Stimulated activated CD4-positive, alpha-beta T cell treated with anti-CD3 and anti-CD28 coated beads, Interleukin-4, amount 100 ng/mL, for 24 hours (primary cell): ENCODE measurements around the gene PSMC2.
A peak's percentile ranks its signal among the peaks of the same experiment; 100 is the strongest.

ENCODE experiments used
- DNase-seq: peaks from one replicate; pipeline ENCODE4 v3.0.0-alpha.2; 2020

Gene PSMC2

DNA sequence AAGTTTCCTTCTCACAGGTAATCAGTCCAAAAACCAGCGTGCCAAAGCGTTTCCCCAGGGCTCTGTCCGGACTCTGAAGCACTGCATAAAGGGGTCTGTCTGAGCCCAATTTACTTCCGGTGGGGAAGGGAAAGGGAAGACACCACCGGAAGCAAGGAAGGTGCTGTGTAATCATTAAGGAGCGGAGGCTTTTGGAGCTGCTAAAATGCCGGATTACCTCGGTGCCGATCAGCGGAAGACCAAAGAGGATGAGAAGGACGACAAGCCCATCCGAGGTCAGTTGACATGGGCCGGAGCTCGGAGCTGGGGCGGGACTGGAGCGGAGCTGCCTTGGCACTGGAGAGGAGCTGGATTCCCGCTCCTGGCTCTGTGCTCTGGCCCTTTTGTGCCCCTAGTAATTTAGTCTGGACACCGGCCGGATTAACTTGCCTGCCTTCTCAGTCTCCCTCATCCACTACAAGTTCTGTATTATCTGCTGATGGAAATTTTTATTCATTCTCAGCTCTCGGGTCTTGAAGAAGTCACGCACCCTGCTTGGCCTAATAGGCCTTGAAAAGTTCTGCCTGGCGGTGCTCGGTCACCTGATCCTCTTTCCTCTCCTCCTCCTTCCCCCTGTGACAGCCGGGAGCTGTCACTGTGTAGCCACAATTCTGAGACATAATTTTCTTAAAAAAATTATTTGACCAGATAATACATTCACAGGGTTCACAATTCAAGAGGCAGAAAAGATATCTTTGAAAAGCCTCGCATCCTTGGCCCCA is at the start of gene PSMC2:
Gene PSMC2, plus strand, starts transcription at position 137 of the 761 bp plus-strand sequence. Its CDS starts 69 bp downstream, at position 206.
- peak; percentile 87 for DNase-seq

DNA sequence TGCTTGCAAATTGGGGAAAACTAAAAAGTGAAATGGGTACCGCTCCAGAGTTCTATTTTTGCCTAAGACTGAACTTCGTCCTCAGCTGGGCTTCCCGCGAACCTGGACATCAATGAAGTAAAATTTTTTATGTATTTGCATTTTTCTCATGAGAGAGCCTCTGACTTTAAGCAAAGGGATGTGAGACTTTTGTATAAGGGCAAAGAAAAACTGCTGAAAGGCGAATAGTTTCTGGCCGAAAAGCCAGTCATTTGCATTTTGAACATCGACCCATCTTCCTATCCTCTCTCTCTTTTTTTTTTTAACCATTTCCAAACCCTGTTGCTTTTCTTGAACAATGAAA is 49.6 kb upstream of the PSMC2 start:
- no peak for DNase-seq

DNA sequence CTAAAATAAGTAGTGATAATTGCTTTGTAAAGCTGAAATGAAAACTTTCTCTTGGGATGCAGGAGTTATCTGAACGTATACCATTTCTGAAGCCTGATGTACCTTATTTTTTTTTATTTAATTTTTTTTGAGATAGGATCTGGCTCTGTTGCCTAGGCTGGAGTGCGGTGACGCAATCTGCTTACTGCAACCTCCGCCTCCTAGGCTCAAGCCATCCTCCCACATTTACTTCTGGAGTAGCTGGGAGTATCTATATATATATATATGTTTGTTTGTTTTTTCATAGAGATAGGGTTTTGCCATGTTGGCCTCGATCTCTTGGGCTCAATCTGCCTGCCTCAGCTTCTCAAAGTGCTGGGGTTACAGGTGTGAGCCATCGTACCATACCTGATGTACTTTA is 47.8 kb upstream of the PSMC2 start:
- DNase-seq = no peak

DNA sequence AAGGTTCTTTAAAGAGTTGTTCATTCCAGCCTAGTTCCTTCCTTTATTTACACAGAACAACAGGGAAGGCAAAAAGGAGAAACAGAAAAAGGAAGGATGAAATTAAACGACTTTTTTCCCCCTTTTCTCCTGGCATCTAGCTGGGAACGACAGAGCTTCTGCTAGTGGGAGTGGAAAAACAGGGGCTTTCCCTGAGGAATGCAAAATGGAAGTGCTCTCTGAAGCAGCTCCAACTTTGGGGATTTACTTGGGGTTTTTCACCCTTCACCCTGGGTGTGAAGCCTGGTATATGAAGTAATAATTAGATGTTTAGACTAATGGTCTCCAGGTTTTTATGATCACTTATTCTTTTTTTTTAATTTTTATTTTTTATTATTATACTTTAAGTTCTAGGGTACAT is 46.0 kb upstream of the PSMC2 start:
- no peak for DNase-seq

DNA sequence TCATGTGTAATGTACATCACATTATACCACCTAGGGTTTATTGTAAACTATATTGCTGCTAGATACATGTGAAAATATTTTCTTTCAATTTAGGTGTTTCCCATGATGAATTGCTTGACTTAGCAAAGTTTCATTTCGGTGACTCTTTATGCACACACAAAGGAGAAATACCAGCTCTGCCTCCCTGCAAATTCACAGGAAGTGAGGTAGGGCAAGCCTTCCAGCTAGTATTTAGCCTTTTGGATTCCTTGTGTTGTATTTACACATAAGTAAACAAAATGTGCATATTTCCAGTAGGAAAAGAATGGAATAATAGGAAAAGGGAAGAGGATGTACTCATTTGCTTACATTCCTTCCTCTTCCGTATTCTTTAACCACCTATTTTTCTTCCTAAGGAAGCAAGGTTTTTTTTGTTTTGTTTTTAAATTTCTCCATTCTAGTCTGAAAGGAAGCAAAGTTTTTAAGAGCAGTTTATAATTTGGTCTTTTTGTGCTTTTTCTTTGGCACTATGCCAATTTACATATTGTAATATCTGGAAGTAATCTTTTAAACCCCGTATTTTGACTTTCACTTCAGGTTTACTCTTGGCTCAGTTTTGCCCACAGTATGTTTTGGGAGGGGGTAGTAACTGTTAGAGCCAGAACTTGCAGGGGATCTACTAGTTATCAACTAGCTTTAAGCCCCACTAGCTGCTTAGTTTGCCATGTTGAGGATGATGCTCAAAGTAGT is 39.8 kb upstream of the PSMC2 start:
- DNase-seq = no peak

DNA sequence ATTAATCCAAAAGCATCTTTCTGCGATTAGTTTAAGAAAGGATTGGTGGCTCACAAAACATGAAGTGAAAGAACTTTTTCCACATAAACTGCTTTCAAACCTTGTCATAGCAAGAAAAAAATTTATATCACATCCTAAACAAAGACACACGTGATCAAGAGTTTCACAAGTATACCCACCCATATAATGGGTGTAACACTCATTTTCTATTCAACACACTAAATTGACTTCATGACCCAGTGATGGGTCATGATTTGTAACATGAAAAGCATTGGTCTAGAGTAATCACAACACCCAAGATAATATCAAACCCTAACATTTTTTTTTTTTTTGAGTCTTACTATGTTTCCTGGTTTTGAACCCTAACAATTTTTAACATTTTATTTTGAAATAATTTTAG is 32.6 kb upstream of the PSMC2 start:
- DNase-seq = no peak

DNA sequence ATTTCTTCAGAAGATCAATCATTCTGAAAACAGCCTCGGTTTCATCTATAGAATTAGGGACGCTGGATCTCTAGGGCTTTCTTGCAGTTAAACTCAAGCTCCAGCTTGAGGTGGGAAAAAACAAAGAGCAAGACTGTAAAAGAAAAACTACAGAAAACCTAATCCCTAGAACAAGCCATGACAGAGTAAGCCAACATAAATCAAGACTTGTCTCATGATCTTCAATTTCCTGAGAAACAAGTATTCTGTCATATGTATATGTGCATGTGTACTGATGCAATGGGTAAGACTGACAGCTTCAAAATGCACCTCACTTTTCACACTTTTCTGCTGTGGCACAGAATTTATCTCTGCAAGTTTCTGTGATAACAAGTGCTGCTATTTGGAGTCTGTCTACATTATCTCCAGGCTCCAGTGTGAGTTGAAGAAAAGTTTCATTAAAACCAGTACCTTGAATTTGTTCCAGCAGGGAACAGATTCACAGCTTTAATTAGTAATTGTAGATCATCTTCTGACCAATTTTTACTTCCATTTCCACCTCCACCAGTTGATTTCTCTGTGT is 31.0 kb upstream of the PSMC2 start:
- no peak for DNase-seq

DNA sequence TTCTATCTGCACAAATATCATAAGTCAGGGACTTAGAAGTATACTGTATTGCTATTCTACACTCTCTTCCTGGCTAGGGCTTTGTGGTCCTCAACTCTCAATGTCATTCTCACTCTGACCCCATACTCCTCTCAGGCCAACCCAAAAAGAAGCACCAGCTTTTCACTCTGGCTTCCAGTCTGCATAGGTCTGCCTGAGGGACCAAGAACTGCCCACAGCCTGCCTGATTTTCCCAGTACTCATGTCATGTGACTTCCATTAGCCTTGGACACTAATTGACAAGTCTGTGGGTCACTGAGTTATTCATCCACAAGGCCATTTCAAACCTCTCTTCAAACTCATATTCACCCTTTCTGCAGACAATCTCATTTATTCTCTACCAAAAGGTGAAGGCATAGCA is 30.4 kb upstream of the PSMC2 start:
- no peak for DNase-seq

DNA sequence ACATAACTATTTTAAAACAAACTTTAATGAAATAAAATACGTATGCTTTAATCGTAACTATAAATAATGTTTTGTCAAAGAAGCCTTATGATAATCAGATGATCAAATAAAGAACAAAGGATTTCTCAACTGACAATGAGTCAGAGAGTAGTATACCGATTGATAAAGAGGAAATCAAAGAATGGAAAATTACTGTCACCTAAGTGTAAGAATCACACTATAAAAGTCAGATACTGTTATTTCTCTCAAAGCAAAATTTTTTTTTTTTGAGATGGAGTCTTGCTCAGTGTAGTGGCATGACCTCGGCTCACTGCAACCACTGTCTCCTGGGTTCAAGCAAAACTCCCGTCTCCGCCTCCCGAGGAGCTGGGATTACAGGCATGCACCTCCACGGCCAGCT is 21.7 kb upstream of the PSMC2 start:
- no peak for DNase-seq

DNA sequence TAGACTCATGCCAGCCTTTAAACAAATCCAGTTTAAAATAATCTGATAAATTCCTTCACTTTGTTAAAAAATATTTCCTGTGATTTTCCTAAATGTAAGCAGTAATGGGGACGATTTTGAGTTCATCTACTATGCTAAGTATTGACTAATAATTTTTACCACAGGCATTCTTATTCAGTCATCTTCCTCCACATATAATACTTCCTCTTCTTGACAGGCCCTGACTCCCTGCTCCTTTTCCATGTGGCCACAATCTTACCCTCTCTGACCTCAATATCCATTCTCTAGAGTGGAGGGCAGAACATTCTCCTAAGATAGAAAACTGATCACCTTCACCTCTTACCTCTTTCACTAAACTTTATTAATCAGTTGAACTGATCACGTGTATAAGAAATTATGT is 10.7 kb upstream of the PSMC2 start:
- no peak for DNase-seq

DNA sequence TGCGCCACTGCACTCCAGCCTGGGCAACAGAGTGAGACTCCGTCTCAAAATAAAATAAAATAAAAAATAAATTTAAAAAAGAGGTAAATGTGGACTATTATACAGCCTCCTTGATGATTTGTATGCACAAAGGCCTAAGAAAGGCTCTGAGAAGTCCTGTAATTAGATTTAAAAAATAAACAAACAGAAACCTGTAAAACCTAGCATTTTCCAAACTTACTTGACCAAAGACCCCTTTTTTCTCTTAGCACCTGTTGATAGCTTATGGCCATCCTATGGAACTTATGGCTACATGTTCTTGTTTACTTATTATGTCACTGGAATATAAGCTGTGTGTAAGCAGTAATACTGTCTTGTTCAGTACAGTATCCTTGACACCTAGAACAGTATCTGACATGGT is 8.6 kb upstream of the PSMC2 start:
- no peak for DNase-seq

DNA sequence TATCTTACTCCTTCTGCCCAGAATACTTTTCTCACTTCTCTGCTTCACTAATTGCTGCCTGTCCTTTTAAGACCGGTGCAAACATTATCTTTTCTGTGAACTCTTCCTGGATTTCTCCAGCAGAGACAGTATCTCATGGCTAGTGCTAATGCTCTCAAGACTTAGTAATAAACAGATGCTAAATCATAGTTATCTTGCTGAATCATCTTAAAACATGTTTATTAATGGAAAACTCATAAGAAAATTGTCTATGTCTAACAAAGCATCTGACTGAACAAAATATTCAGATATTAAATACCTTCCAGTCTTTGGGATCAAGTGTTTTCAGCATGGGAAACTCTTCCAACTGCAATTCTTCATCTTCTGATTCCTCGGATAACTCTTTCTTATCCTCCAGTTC is 6.0 kb upstream of the PSMC2 start:
- no peak for DNase-seq

DNA sequence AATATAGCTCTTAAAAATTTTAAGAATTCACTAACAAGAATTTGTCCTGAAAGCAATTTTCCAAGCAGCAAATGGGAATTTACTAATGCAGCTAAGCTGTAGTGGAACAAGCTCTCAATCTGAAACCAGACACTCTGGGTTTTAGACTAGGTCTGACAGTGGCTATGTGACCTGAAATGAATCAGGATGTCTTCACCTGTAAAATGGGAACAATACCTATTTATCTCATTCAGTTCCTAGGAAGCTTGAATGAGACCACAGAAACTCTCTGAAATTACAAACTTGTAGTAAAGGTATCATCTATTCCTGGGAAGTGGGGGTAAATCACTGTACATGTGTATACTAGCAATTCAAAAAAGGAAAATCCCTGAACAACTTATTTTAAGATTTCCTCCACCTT is 4.1 kb upstream of the PSMC2 start:
- DNase-seq = no peak

DNA sequence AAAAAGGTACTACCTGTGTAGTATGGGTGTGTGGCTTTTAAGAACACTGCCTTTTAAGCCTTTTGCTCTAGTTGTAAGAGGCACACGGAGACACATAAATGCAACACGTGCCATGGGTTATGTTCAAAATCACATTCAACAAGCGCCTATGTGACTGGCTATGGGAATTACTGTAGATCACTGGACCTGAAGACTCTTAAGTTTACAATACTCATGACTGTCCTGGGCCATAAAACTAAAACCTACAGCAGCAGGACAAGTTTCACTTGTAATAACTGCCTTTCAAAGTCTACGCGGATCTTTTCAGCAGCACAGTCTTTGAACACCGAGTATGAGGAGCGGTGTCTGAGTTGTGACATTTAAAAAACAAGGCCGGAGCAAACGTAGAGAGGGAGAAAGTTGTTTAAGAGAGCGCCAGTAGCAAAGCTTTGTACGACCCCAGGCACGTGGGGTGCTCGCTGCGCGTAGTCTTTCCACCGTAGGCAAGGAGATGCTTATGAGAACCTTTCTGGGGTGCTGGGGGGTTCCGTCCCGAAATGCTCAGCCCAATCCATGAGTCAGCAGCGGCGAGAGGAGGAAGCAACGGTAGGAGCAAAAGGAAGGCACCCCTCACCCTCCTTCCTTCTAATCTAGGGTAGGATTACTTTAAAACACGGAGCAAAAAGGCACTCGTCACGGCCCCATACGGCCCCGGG is 3.5 kb upstream of the PSMC2 start:
- DNase-seq = peak; percentile 41

DNA sequence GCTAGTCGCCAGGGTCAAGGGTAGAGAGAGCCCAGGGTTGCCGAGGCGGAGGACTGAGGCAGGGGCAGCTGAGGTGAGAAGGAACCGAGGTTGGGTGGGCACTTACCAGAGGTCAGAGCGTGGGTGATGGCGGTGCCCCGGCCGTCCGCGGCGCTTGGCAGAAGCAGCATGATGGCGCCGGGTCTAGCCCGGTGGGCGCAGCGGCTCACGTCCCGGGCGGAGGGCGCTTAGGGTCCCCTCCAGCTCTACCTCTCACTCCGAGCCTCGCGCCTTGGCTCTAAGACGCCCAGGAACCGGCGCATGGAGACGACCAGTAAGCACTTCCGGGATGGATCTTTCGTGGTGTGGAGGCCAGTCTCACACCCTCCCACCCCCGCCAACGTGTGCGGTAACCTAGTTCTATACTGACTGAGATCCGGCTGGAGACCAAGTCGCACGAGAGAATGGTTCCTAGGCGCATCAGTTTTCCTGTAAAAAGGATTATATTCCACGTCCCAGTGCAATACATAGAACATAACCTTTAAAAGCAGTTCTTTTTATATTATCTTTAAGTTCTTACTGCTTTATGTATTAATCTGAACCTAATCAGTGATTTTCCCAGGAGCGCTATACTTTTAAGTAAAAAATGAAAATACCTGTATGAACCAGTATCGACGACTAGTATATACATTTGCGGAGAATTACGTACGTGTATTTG is 2.8 kb upstream of the PSMC2 start, which contains the start of gene DNAJC2:
Gene DNAJC2, minus strand, starts transcription at position 315 of the 697 bp plus-strand sequence. Its CDS starts 145 bp downstream, at position 170.
- DNase-seq = peak; percentile 90

DNA sequence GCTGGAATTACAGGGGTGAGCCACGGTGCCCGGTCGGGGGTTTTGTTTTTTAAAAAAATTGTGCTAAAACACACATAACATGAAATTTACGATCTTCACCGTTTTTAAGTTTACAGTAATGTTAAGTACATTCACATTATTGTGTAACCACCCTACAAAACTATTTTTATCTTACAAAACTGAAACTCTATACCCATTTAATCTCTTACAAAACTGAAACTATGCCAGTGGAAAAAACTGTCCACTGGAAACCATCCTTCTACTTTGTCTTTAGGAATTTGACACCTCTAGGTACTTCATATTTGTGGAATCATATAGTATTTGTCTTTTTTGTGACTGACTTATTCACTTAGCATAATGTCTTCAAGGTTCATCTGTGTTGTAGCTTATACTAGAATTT is 1.0 kb upstream of the PSMC2 start:
- DNase-seq = no peak

DNA sequence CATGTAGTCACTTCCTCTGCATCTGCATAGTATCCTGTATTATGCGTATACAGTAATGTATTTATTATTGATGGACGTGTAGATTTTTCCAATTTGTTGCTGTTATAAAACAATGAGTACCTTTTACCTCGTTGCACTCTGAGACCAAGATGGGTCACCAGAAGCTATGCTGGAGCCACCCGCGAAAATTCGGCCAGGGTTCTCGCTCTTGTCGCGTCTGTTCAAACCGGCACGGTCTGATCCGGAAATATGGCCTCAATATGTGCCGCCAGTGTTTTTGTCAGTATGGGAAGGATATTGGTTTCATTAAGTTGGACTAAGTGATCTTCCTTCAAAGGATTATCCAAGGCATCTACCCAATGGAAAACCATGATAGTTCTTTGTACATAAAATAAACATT is 1.0 kb downstream of the PSMC2 start:
- DNase-seq = peak; percentile 6

DNA sequence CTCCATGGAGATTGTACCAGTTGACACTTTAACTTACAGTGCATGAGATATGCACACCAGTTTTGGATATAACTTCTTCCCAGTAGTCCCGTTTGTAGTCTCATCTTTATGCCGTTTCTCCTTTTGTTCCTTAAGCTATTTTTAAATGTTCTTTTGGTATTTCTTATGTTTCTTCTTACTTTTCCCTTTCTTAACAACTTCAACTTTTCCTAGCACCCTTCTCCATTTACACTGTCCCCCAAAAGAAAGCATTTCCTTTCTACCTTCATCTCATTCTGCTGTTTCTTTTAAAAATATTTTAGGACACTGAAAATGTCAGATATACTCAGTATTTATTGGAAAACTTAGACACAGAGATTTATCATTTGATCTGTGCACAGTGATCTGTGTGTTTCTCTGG is 1.5 kb downstream of the PSMC2 start:
- DNase-seq = no peak

DNA sequence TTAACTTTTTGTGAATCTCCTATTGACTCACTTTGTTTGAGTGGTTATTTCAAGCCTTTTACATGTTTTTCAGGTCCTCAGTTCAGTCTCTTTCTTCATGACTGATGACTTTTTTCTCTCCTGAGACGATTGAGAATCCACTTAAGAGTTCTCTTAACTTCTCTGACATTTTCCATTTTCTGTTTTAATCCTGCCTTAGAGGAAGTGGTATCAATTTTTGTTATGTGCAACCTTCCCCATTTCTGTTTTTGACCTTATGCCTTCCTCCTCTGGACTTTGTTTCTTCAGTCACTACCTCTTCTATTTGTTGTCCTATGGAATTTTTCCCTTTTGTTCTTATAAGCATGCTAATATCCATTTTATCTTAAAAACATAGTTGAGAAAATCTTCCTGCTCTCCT is 2.4 kb downstream of the PSMC2 start:
- no peak for DNase-seq

DNA sequence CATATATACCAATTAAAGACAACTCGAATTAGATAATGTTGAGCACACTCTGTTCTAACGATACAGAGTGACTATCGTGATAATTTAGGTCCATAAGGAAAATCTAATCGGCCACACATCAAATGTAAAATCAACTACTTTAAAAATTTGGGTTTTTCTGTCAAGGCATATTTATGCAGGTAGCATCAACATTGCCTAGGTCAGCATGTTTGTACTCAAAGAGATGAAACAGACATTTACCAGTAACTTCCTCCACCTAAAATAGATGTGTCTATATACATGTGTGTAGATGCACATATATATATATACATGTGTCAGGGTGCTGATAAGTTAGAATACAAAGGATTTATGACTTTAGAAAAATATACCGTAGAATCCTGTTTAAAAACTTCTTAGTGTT is 22.0 kb downstream of the PSMC2 start:
- no peak for DNase-seq

DNA sequence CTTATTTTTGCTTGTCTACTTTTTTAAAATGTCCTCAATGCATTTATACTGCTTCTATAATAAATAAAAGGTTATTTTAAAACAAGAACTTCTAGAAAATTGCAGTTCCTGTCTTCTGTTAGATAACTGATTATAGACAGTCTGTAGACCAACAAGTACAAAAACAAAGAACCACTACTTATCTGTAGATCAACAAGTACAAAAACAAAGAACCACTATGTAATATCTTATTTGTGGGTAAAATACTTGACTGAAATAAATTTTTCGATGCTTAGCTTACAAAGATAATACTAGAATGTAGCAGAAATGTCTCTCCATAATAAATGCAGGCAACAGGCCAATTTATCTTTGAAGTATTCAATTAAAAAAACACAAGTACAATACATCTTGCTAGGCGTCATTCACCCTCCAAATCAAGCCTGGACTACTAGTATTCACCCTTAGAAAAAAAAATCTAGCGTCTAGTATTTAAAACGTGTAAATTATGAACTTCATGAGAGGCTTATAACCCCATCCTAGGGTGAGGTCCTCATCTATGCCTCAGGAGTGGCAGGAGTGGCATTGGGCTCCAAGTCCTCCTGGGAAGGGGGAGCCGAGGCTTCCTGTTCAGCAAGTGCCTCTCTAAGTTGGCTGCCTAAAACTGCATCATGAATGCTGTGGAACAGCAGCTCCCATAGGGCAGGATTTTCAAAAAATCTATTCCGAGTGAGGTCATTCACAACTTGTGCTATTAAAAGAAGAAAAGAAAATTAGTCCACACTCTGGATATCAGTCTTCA is 26.6 kb downstream of the PSMC2 start:
- DNase-seq = no peak

DNA sequence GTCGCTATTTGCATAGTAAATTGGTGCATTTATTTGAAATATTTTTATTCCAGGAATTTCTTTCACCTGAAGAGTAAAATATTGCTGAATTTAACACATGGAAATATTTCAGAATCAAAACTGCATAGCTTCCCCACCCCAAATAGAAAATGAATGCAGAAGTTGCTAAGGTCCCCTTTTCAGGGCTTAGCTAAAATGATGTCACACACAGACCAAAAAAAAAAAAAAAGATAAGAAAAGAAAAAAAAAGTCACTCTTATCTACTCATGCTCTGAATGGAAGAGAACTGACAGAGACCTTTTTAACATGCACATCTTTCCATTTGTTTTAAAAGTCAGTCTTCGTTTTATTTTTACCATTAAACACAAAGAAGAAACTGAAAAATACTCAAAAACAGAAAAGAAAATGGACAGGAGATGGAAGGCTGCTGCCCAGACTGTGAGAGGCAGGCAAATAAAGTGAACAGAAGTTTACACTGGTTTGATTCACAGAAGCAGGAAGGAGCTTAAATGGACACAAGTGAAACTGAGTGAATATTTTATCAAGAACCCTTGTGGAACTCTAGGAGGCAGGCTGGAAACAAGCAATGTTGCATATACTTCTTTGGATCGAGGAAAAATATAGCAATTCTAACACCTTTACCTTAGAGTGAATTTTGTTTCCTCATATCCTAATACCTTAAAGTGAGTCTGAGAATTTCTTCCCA is 32.0 kb downstream of the PSMC2 start:
- no peak for DNase-seq
